Prostate gland (tissue), 2 donors: ENCODE measurements around the gene RPL37. TPM values are rescaled to one million over a fixed set of nuclear protein-coding genes. Genes with fewer than 3 reads are reported as not detected.
A peak's percentile ranks its signal among the peaks of the same experiment; 100 is the strongest.

ENCODE experiments used
- DNase-seq: peaks from one replicate; pipeline ENCODE4 v3.0.0-alpha.2; 2019; ENCODE audit warnings: low spot score
- H3K27ac ChIP-seq, 2 donors: fragments of 200-600 bp; sonication (generic); 2 replicates each; pipeline ENCODE4 v1.5.1; 2017 to 2019
- H3K27me3 ChIP-seq: fragments of 200-600 bp; sonication (generic); replicated peaks from 2 replicates; pipeline ENCODE4 v1.5.1; 2019; ENCODE audit not compliant: insufficient read depth
- H3K36me3 ChIP-seq, 2 donors: fragments of 200-600 bp; sonication (generic); 1 replicate in 1 of 2; 2 replicates in 1 of 2; pipeline versions ENCODE4 v1.5.1 to v1.8.1; 2017 to 2019
- H3K4me1 ChIP-seq: fragments of 200-600 bp; sonication (generic); replicated peaks from 2 replicates; pipeline ENCODE4 v1.5.1; 2019
- H3K4me3 ChIP-seq, 2 donors: fragments of 200-600 bp; sonication (generic); 2 replicates each; pipeline ENCODE4 v1.5.1; 2017 to 2019
- H3K9me3 ChIP-seq: fragments of 200-600 bp; sonication (generic); 2 replicates; pipeline ENCODE4 v1.5.1; 2017
- POLR2A ChIP-seq: fragments of 450-650 bp; IDR thresholded peaks from one replicate; pipeline ENCODE4 v1.6.1; 2016; ENCODE audit warnings: antibody characterized with exemption, mild to moderate bottlenecking
- POLR2AphosphoS5 ChIP-seq: sonication (generic); formaldehyde crosslinking; IDR thresholded peaks from one replicate; pipeline ENCODE4 v1.6.1; 2017; ENCODE audit warnings: antibody characterized with exemption
- WGBS: methylation state at CpG from one replicate; pipeline ENCODE4 v1.1.5; 2018; 5-methylcytosine and 5-hydroxymethylcytosine counted together
- intact Hi-C: fragments of 100-400 bp; cut with DNase I; formaldehyde crosslinking; loops from one replicate; pipeline ENCODE4 v1.14.2; 2022
- total RNA-seq, 2 donors: library from RNA; depleted of rRNA; stranded (reverse); fragments of >200 nt; gene quantifications; one replicate each; pipeline ENCODE4 v1.1.0, GENCODE V29; 2016
- TF ChIP-seq, protein P1 (sequence below), 4 experiments: fragments of 200-600 bp in 2 of 4; fragments of 450-650 bp in 2 of 4; sonication (generic) in 2 of 4; IDR thresholded peaks; 1 replicate in 3 of 4; 2 replicates in 1 of 4; pipeline ENCODE4 v1.5.1; 2016 to 2019; ENCODE audit warnings: antibody characterized with exemption in 4 of 4, mild to moderate bottlenecking in 2 of 4, moderate library complexity in 2 of 4

RPL37 gene
- total RNA-seq, 2 donors from 2014 or later = 188 to 343 TPM

DNA sequence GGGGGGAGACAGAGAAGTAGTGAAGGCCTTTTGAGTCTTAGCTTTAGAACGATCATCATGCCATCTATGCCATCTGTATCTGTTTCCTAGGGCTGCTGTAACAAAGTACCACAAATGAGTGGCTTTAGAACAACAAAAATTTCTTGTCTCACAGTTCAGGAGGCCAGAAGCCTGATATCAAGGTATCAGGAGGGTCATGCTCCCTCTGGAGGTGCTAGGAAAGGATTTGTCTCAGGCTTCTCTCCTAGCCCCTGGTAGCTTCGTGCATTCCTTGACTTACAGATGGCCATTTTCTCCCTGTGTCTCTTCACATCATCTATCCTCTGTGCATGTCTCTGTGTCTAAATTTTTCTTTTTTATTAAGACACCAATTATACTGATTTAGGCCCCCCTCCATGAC lies 11.3 kb upstream of the RPL37 start:
- Histone ChIP-seq H3K9me3 (no peaks in the 10 kb centered on the region), H3K4me3 (no peak overlapping the region), H3K27ac (no peak overlapping the region), H3K4me1 (no peaks in the 10 kb centered on the region), H3K36me3 (no peaks in the 10 kb centered on the region), H3K27me3 (no peaks in the 10 kb centered on the region)
- 84% methylated on average over 2 of the region's 2 CpGs for WGBS
- no peak for DNase-seq
- TF ChIP-seq, protein P1, sequence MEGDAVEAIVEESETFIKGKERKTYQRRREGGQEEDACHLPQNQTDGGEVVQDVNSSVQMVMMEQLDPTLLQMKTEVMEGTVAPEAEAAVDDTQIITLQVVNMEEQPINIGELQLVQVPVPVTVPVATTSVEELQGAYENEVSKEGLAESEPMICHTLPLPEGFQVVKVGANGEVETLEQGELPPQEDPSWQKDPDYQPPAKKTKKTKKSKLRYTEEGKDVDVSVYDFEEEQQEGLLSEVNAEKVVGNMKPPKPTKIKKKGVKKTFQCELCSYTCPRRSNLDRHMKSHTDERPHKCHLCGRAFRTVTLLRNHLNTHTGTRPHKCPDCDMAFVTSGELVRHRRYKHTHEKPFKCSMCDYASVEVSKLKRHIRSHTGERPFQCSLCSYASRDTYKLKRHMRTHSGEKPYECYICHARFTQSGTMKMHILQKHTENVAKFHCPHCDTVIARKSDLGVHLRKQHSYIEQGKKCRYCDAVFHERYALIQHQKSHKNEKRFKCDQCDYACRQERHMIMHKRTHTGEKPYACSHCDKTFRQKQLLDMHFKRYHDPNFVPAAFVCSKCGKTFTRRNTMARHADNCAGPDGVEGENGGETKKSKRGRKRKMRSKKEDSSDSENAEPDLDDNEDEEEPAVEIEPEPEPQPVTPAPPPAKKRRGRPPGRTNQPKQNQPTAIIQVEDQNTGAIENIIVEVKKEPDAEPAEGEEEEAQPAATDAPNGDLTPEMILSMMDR (IDR thresholded peaks at IDR 0.05) = no peak
- TF ChIP-seq POLR2AphosphoS5 (no peak), POLR2A (no peak)
- intact Hi-C loops = no loop called here

DNA sequence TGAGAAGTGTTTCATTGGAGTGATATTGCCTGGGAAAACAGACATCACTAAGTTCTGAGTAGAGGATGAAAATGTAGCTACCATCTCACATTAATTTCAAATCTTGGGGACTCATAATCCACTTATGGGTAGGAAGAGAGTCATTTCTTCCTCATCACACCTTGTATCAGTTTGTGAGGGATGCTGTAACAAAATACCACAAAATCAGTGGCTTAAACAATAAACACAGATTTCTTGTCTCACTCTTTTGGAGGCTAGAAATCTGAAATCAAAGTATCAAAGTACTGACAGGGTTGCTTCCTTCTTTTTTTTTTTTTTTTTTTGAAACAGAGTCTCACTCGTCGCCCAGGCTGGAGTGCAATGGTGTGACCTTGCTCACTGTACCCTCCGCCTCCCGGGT lies 9.5 kb upstream of the RPL37 start:
- DNase-seq = no peak
- H3K4me1 ChIP-seq = no peaks in the 10 kb centered on the region
- intact Hi-C loops = no loop called here
- H3K9me3 ChIP-seq = no peaks in the 10 kb centered on the region
- 89% methylated on average over 4 of the region's 4 CpGs for WGBS
- H3K27ac ChIP-seq = no peak overlapping the region
- no peaks in the 10 kb centered on the region for H3K27me3 ChIP-seq
- H3K36me3 ChIP-seq = no peaks in the 10 kb centered on the region
- no peak for TF ChIP-seq POLR2AphosphoS5
- no peak for TF ChIP-seq POLR2A
- TF ChIP-seq, protein P1 (IDR thresholded peaks at IDR 0.05) = no peak
- no peak overlapping the region for H3K4me3 ChIP-seq

DNA sequence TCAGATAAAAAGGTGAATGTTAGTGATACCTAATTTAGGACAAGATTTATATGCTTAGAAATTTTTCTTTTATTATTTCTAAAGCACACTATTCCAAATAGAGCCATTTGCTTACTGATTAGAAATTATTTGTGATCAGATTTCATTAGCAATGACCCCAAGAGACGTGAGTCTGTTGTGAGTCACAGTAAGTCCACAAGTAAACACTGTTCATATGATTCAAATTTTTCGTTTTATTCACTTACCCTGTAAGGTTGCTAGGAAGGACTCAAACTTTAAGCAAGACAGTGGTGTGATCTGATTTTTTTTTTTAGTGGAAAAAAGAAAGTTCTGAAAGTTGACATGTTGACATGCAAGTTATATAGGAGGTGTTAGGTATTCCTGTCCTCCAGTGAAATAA lies 7.3 kb upstream of the RPL37 start:
- H3K4me1 ChIP-seq = no peaks in the 10 kb centered on the region
- H3K27ac ChIP-seq = no peak overlapping the region
- H3K9me3 ChIP-seq = no peaks in the 10 kb centered on the region
- no peak overlapping the region for H3K4me3 ChIP-seq
- WGBS = 54% methylated on average over 2 of the region's 2 CpGs
- H3K27me3 ChIP-seq = no peaks in the 10 kb centered on the region
- intact Hi-C loops = no loop called here
- DNase-seq = no peak
- no peaks in the 10 kb centered on the region for H3K36me3 ChIP-seq
- TF ChIP-seq POLR2A (no peak), POLR2AphosphoS5 (no peak)
- TF ChIP-seq, protein P1 (IDR thresholded peaks at IDR 0.05) = no peak

DNA sequence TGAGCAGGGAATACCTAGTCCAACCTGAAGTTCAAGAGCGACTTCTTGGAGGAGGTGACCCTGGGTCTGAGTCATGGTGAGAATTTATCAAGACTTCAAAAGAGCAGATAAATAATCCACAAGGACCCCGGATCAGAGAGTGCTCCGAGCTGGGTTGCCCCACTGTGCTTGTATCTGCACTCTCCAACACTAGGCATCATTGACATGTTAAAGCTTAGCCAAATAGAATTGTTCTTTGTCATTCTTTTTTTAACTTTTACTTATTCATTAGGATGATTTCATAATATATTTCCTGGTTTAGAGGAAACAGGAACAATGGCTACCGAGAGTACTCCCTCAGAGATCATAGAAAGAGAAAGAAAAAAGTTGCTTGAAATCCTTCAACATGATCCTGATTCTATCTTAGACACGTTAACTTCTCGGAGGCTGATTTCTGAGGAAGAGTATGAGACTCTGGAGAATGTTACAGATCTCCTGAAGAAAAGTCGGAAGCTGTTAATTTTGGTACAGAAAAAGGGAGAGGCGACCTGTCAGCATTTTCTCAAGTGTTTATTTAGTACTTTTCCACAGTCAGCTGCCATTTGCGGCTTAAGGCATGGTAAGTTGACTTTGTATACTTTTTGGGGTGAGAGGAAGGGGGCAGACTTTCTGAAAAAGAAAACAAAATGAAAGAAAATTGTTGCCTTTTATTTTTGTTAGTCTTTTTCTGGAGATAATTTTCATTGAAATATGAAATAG lies 6.2 kb upstream of the RPL37 start, which contains the start of gene CARD6:
Gene CARD6 (plus strand): TSS at position 300 of the 738 bp plus-strand sequence. CDS start 16 bp downstream, at position 316.
- TF ChIP-seq POLR2AphosphoS5 (no peak), POLR2A (no peak)
- TF ChIP-seq, protein P1 (IDR thresholded peaks at IDR 0.05) = no peak
- no peaks in the 10 kb centered on the region for H3K9me3 ChIP-seq
- 43% methylated on average over 9 of the region's 9 CpGs for WGBS
- no peak for DNase-seq
- H3K4me3 ChIP-seq = peak within 1 kb of the TSS in 1 of 2 donors; percentile 5
- intact Hi-C loops = no loop called here
- no peaks in the 10 kb centered on the region for H3K4me1 ChIP-seq
- H3K36me3 ChIP-seq = no peaks in the 10 kb centered on the region
- H3K27ac ChIP-seq = peak within 1 kb of the TSS in 1 of 2 donors; percentile 28
- no peaks in the 10 kb centered on the region for H3K27me3 ChIP-seq

DNA sequence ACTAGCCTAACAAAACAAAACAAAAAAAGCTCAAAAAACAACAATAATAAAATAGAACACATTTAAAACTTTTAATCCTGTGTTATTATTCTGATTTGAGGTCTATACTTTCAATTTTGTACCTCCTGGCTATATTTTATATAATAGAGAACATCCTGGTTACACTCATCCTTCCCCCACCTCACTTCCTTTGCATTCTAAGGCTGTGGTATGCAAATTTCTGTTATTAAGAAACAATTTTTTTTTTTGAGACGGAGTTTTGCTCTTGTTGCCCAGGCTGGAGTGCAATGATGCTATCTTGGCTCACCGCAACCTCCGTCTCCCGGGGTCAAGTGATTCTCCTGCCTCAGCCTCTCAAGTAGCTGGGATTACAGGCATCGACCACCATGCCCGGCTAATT lies 3.1 kb upstream of the RPL37 start:
- Histone ChIP-seq H3K9me3 (no peaks in the 10 kb centered on the region), H3K27me3 (no peaks in the 10 kb centered on the region), H3K4me1 (no peaks in the 10 kb centered on the region), H3K36me3 (no peaks in the 10 kb centered on the region), H3K4me3 (no peak overlapping the region), H3K27ac (no peak overlapping the region)
- intact Hi-C loops = no loop called here
- WGBS = 96% methylated on average over 6 of the region's 6 CpGs
- DNase-seq = no peak
- TF ChIP-seq POLR2A (no peak), POLR2AphosphoS5 (no peak)
- TF ChIP-seq, protein P1 (IDR thresholded peaks at IDR 0.05) = no peak
